D341Med (cell line): ENCODE results near the gene TAF5L.
A peak's percentile ranks its signal among the peaks of the same experiment; 100 is the strongest.
"Not testable (repeated sequence)": the region's sequence is repeated elsewhere in the genome, so short reads cannot be mapped to it uniquely, and the experiment has no call there.

Source experiments
- DNase-seq: peaks from one replicate; pipeline ENCODE4 v3.0.0; 2012; ENCODE audit warnings: low spot score

Gene TAF5L

DNA sequence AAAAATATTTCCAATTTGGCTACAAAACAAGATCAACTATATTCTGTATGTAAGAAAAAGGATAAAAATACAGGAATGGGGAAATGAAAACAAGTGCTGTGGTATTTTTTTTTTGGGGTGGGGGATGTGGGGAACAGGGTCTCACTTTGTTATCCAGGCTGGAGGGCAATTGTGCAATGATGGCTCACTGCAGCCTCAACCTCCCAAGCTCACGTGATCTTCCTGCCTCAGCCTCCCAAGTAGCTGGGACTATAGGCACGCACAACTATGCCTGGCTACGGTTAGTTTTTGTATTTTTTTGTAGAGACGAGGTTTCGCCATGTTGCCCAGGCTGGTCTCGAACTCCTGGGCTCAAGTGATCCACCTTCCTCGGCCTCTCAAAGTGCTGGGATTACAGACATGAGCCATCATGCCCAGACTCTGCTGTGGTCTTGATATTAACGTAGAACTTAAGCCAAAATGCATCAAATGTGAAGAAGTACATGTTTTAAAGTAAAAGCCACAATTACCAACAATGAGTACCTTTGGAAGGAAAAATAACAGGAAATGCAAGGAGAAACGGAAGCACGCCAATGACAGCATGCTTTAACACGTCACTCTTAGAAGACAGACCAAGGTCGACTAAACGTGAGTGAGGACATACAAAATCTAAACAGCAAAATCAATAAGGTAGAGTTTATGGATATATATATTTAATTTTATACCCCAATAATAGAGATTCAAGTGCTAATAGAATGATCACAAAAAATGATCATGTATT lies 58.6 kb downstream of the TAF5L start:
- no peak for DNase-seq

DNA sequence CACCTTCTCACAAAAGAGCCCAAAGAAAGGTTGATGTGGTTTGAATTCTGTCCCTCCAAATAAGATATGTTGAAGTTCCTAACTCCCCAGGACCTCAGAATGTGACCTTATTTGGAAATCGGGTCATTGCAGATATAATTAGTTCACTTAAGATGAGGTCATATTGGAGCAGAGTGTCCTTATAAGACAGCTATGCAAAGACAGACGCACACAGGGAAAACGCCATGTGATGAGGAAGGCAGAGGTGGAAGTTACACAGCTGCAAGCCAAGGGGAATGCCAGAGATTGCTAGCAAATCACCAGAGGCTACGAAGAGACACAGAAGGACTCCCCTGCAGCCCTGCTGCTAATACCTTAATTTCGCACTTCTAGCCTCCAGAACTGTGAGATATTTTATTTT lies 62.2 kb downstream of the TAF5L start:
- no peak for DNase-seq

DNA sequence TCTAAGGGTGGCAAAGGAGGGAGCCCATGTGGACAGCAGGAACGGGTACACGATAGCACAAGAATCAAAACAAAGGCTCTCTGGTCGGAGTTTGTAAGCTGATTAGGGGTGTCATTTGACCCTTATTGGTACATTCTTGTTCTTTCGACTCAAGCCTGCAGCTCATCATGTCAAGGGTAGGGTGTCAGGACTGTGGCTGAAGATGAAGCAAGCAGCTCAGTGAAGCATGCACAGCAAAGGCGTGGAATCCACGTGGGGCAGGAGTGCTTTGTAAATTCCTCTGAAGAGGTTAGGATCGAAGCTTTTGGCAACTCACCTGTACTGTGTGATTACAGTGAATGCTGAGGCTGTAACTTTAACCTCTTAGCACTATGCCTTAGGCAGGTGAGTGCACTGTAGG lies 62.7 kb downstream of the TAF5L start:
- no peak for DNase-seq

DNA sequence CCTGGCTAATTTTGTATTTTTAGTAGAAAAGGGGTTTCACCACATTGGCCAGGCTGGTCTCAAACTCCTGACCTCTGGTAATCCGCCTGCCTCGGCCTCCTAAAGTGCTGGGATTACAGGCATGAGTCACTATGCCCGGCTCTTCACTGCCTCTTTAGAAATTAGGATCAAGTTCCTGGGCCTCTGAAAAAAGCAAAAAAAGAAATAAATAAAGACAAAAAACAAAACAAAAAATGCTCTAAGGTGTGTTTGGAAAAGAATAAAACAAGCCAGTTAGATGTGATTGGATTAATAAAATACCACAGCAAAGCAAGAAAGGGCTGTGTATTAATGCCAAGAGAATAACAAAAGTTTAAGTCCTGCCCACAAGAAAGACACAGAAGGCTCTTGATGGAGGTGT lies 63.2 kb downstream of the TAF5L start:
- no peak for DNase-seq

GRCh38 chr1:229561141-229561540 lies 64.8 kb downstream of the TAF5L start:
- DNase-seq, result no peak

GRCh38 chr1:229560124-229560523 lies 65.8 kb downstream of the TAF5L start:
- DNase-seq, result not testable (repeated sequence)

- not testable (repeated sequence) for DNase-seq
Measured at GRCh38 chr1:229559336-229559801, 66.6 kb downstream of the TAF5L start.

DNA sequence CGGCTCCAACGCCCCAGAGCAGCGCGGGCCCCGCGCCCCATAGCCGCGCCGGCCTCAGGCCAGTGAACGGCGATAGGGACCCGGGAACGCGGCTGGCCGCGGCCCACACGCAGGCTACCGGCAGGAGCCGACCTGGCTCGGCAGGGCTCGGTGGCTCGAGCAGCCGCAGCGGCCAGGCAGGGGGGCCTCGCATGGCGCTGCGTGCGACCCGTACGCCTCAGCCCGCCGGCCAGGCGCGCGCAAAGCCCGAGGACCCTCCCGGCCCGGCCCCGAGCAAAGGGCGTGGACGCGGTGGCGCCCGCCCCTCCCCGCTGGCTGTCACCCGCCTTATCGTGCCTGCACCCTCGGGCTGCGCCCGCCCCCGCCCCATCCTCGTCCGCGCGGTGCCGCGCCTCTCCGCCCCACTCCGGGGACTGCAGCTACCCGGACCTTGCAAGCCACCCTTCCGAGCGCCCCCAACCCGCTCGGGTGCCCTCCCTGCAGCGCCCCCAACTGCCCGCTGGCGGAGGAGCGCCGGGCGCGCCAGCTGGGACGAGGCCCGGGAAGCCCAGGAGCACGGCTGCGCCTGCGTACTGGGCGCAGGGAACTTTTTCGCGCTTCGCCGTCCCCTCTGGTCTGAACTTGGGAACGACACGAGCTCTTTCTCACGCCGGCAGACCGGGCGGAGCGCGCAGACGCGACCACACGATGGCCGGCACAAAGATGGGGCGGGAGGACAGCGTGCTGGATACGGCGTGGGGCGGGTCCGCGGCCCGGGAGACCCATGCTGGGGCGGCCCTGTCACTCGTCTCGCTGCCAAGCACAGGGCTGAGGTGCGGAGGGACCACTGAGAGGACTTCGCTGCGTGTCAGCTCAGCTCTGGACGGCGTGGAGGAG lies 67.2 kb downstream of the TAF5L start, which contains the start of gene ABCB10:
ABCB10 (minus strand) TSS at position 248 of the 876 bp plus-strand sequence; CDS start at position 193, 55 bp downstream.
- DNase-seq, result peak; percentile 99

GRCh38 chr1:229557913-229558414 lies 68.0 kb downstream of the TAF5L start:
- peak; percentile 85 for DNase-seq

DNA sequence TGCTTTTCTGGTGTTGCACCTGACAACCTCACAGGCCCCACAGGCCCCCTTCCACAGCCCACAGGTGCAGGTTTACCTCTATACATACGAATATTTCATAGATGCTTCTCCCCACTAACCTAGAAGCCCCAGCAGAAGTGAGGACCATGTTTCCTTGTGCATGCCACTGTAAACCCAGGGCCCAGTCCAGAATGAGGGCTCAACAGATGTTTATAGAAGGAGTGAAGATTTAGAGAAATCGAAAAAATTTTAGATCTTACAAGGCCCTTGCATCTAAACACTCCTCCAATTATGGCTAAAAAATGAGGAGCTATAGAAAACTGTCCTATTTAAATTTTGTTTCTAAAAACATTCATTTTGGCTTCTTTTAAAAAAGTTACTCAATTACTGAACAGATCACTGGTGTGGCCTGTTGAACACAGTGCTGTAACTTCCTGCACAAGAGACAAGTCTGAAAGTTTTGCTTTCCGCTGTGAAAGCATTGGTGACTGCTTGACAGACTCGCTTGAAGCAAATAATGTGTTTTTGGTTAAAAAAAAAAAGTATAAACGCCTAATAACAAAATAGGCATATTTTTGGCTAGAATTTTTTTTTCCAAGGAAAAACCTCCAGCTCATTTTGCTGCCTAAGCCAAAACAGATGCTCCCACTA lies 68.6 kb downstream of the TAF5L start:
- DNase-seq, result no peak

- no peak for DNase-seq
Measured at GRCh38 chr1:229554886-229555621, 70.9 kb downstream of the TAF5L start.

GRCh38 chr1:229553621-229554130 lies 72.2 kb downstream of the TAF5L start:
- DNase-seq, result no peak

- no peak for DNase-seq
Measured at GRCh38 chr1:229552732-229553131, 73.2 kb downstream of the TAF5L start.

- no peak for DNase-seq
Measured at GRCh38 chr1:229550812-229551567, 74.9 kb downstream of the TAF5L start.

DNA sequence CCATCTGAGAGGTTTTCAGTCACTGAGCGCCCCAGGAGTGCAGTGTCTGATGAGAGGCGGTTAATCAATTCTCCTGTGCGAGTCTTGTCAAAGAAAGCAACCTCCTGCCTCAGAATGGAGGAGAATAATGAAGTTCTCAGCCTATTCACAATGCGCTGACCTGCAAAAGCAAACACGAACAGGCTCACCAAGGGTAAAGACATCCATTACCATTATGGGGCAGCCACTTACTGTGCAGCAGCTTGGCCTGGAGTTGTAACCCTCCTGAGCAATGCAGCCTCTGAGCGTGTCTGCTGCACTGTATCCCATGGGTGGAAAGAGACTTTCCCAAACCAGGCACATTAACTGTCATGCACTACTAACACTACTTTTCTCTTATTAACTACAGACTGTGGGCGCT lies 78.4 kb downstream of the TAF5L start:
- no peak for DNase-seq

DNA sequence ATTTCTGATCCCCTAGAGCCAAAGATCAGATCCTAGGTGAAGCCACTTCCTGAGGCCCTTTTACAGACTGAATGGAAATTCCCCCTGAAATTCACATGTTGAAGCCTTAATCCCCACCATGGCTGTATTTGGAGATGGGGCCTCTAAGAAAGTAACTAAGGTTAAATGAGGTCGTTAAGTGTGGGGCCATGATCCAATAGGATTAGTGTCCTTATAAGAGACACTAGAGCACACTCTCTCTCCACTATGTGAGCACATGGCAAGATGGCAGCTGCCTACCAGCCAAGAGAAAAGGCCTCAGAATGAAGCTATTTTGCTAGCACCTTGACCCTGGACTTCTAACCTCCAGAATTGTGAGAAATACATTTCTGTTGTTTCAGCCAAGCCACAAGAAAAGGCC lies 81.3 kb downstream of the TAF5L start:
- no peak for DNase-seq
